CD4-positive, alpha-beta T cell (primary cell): ENCODE data around the gene TMEM54. TPM values are rescaled to one million over a fixed set of nuclear protein-coding genes. Genes with fewer than 3 reads are reported as not detected.

Experiments
- ATAC-seq: fragments of 200-7000 bp; cut with Tn5 transposase; one replicate; pipeline ENCODE4 v1.10.0; 2022; ENCODE audit warnings: mild to moderate bottlenecking; ENCODE audit not compliant: poor library complexity
- CTCF ChIA-PET: fragments of 350-600 bp; sonication (Branson Sonifier 250); formaldehyde crosslinking; loops from one replicate; lab custom pipeline; 2021; ENCODE audit warnings: antibody characterized with exemption, inconsistent platforms; lab: Charles Lee
- POLR2A ChIA-PET: fragments of 350-600 bp; sonication (Branson Sonifier 250); formaldehyde crosslinking; loops from one replicate; lab custom pipeline; 2021; ENCODE audit warnings: antibody characterized with exemption, inconsistent platforms; lab: Charles Lee
- DNase-seq, 14 experiments: peaks; one replicate each; pipeline ENCODE4 v3.0.0-alpha.2; 2013 to 2020; ENCODE audit warnings: mixed read lengths in 2 of 14
- H3K27ac ChIP-seq, 2 donors: one replicate each; pipeline versions ENCODE4 v1.5.1 to v1.7.0; 2013; ENCODE audit warnings: low read length in 2 of 2, low read depth in 1 of 2, mild to moderate bottlenecking in 1 of 2
- H3K27me3 ChIP-seq, 2 experiments: 1 replicate in 1 of 2; 2 replicates in 1 of 2; pipeline versions ENCODE4 v1.6.1 to v1.7.0; 2013; ENCODE audit warnings: low read length in 2 of 2, control low read depth in 1 of 2, mild to moderate bottlenecking in 1 of 2, moderate library complexity in 1 of 2; ENCODE audit not compliant: insufficient read depth in 2 of 2, control insufficient read depth in 1 of 2
- H3K36me3 ChIP-seq: one replicate; pipeline ENCODE4 v1.6.1; 2013; ENCODE audit warnings: low read length, control low read depth; ENCODE audit not compliant: insufficient read depth
- H3K4me1 ChIP-seq: one replicate; pipeline ENCODE4 v1.6.1; 2013; ENCODE audit warnings: low read length, control low read depth; ENCODE audit not compliant: insufficient read depth
- H3K4me3 ChIP-seq: one replicate; pipeline ENCODE4 v1.5.1; 2013; ENCODE audit warnings: mild to moderate bottlenecking, low read length, moderate library complexity
- H3K9me3 ChIP-seq, 2 experiments: 1 replicate in 1 of 2; 2 replicates in 1 of 2; pipeline versions ENCODE4 v1.6.1 to v1.7.0; 2013; ENCODE audit warnings: low read length in 2 of 2, mild to moderate bottlenecking in 2 of 2, control low read depth in 1 of 2, moderate library complexity in 1 of 2; ENCODE audit not compliant: control insufficient read depth in 1 of 2, insufficient read depth in 1 of 2
- H3K27ac Mint-ChIP-seq: one replicate; pipeline ENCODE4 v1.8.0; 2020; ENCODE audit warnings: mixed read lengths
- H3K27me3 Mint-ChIP-seq: one replicate; pipeline ENCODE4 v1.8.0; 2021; ENCODE audit warnings: mixed read lengths
- H3K36me3 Mint-ChIP-seq: one replicate; pipeline ENCODE4 v1.8.0; 2021; ENCODE audit warnings: low read depth, mixed read lengths
- H3K4me1 Mint-ChIP-seq: one replicate; pipeline ENCODE4 v1.8.0; 2021; ENCODE audit warnings: low read depth, mixed read lengths
- H3K4me3 Mint-ChIP-seq: one replicate; pipeline ENCODE4 v1.8.0; 2020; ENCODE audit warnings: mild to moderate bottlenecking, mixed read lengths
- H3K9me3 Mint-ChIP-seq: one replicate; pipeline ENCODE4 v1.8.0; 2020; ENCODE audit warnings: mixed read lengths
- CTCF ChIP-seq: fragments of 200-600 bp; IDR thresholded peaks from one replicate; pipeline ENCODE4 v1.8.0; 2022; ENCODE audit warnings: antibody characterized with exemption, mild to moderate bottlenecking
- intact Hi-C, 2 experiments: fragments of 100-400 bp; cut with DNase I in 1 of 2; cut with micrococcal nuclease in 1 of 2; formaldehyde crosslinking; loops; one replicate each; pipeline versions ENCODE4 v1.15.1 to v1.9.0; 2023 to 2025; cut with DNase I, micrococcal nuclease
- total RNA-seq, 174 experiments: library from RNA in 2 of 174; stranded (reverse) in 2 of 174; gene quantifications; one replicate each; pipeline ENCODE4 v1.2.3 and lab custom pipeline; 2021 to 2026

Gene TMEM54
- total RNA-seq, 2 experiments from 2014 or later: not detected

- Histone ChIP-seq H3K4me1 (peaks cover 24% of the 10 kb centered on the region), H3K27ac (no peak overlapping the region), H3K4me3 (no peak overlapping the region), H3K36me3 (no peaks in the 10 kb centered on the region), H3K9me3 (peaks cover 0 to 18% of the 10 kb centered on the region in 2 experiments), H3K27me3 (peaks cover 44 to 73% of the 10 kb centered on the region in 2 experiments)
- no peak overlapping the region for H3K4me3 Mint-ChIP-seq
- no peak overlapping the region for H3K27ac Mint-ChIP-seq
- TF ChIP-seq CTCF: no peak
- ATAC-seq (no peak), DNase-seq (no peak)
- CTCF ChIA-PET: no interaction called here
- peaks cover 86% of the 10 kb centered on the region for H3K27me3 Mint-ChIP-seq
- no peaks in the 10 kb centered on the region for H3K36me3 Mint-ChIP-seq
- POLR2A ChIA-PET: no interaction called here
- peaks cover 17% of the 10 kb centered on the region for H3K4me1 Mint-ChIP-seq
- no peaks in the 10 kb centered on the region for H3K9me3 Mint-ChIP-seq
- intact Hi-C loops: no loop called here
Measured at GRCh38 chr1:32896451-32896850, 4.7 kb downstream of the TMEM54 start.

GRCh38 chr1:32895325-32896215, 5.6 kb downstream of the TMEM54 start:
- H3K9me3 Mint-ChIP-seq: no peaks in the 10 kb centered on the region
- no peaks in the 10 kb centered on the region for H3K36me3 Mint-ChIP-seq
- ChIA-PET POLR2A (no interaction called here), CTCF (no interaction called here)
- H3K4me1 Mint-ChIP-seq: peaks cover 17% of the 10 kb centered on the region
- Histone ChIP-seq H3K9me3 (peaks cover 0 to 16% of the 10 kb centered on the region in 2 experiments), H3K27me3 (peaks cover 48 to 77% of the 10 kb centered on the region in 2 experiments), H3K4me1 (peaks cover 18% of the 10 kb centered on the region), H3K36me3 (no peaks in the 10 kb centered on the region), H3K27ac (no peak overlapping the region), H3K4me3 (no peak overlapping the region)
- intact Hi-C loops: no loop called here
- TF ChIP-seq CTCF: no peak
- H3K4me3 Mint-ChIP-seq: no peak overlapping the region
- DNase-seq: no peak
- ATAC-seq: no peak
- no peak overlapping the region for H3K27ac Mint-ChIP-seq
- peaks cover 91% of the 10 kb centered on the region for H3K27me3 Mint-ChIP-seq

- Mint-ChIP-seq H3K27me3 (peaks cover 91% of the 10 kb centered on the region), H3K4me3 (no peak overlapping the region)
Measured at GRCh38 chr1:32894681-32895080, 6.5 kb downstream of the TMEM54 start.

More at GRCh38 chr1:32894681-32895080, 6.5 kb downstream of the TMEM54 start:
- H3K9me3 Mint-ChIP-seq: no peaks in the 10 kb centered on the region
- no peak for DNase-seq
- POLR2A ChIA-PET: no interaction called here
- no peaks in the 10 kb centered on the region for H3K36me3 ChIP-seq
- H3K4me1 ChIP-seq: peaks cover 15% of the 10 kb centered on the region
- intact Hi-C loops: no loop called here
- ATAC-seq: no peak
- peaks cover 17% of the 10 kb centered on the region for H3K4me1 Mint-ChIP-seq
- H3K27me3 ChIP-seq: peaks cover 46 to 77% of the 10 kb centered on the region in 2 experiments
- H3K27ac Mint-ChIP-seq: no peak overlapping the region
- no peak overlapping the region for H3K4me3 ChIP-seq
- no peak for TF ChIP-seq CTCF
- no peaks in the 10 kb centered on the region for H3K36me3 Mint-ChIP-seq
- CTCF ChIA-PET: no interaction called here
- no peak overlapping the region for H3K27ac ChIP-seq
- peaks cover 0 to 11% of the 10 kb centered on the region in 2 experiments for H3K9me3 ChIP-seq
